Osteoblast (primary cell): ENCODE measurements around the gene HOXD12. TPM values are rescaled to one million over a fixed set of nuclear protein-coding genes. Genes with fewer than 3 reads are reported as not detected.

Experiments used
- DNase-seq: peaks from one replicate; pipeline ENCODE4 v3.0.0; 2011; ENCODE audit warnings: low spot score, mixed read lengths; ENCODE audit not compliant: insufficient read length; ENCODE audit errors: missing footprints
- H2AFZ ChIP-seq: 2 replicates; pipeline ENCODE4 v1.6.0; 2011; ENCODE audit warnings: mild to moderate bottlenecking, low read length
- H3K27ac ChIP-seq: 2 replicates; pipeline ENCODE4 v1.5.1; 2011; ENCODE audit warnings: mild to moderate bottlenecking, low read depth, low read length, moderate library complexity
- H3K27me3 ChIP-seq: 2 replicates; pipeline ENCODE4 v1.6.0; 2012; ENCODE audit warnings: mild to moderate bottlenecking, control low read depth, inconsistent platforms, low read length, moderate library complexity; ENCODE audit not compliant: insufficient read depth
- H3K36me3 ChIP-seq: 2 replicates; pipeline ENCODE4 v1.5.1; 2011; ENCODE audit warnings: mild to moderate bottlenecking, low read length, control low read depth, moderate library complexity; ENCODE audit not compliant: insufficient read depth
- H3K4me1 ChIP-seq: 2 replicates; pipeline ENCODE4 v1.5.1; 2011; ENCODE audit warnings: mild to moderate bottlenecking, low read length, control low read depth, moderate library complexity; ENCODE audit not compliant: insufficient read depth
- H3K4me2 ChIP-seq: 2 replicates; pipeline ENCODE4 v1.6.0; 2011; ENCODE audit warnings: mild to moderate bottlenecking, low read length; ENCODE audit not compliant: insufficient read depth
- H3K4me3 ChIP-seq: fragments of 200-600 bp; sonication (generic); 3 replicates; pipeline ENCODE4 v1.5.1; 2012; ENCODE audit warnings: mild to moderate bottlenecking, low read length, inconsistent platforms; ENCODE audit not compliant: insufficient read depth
- H3K79me2 ChIP-seq: 2 replicates; pipeline ENCODE4 v1.6.0; 2012; ENCODE audit warnings: mild to moderate bottlenecking, low read length, control low read depth, inconsistent platforms; ENCODE audit not compliant: insufficient read depth
- H3K9me3 ChIP-seq: 2 replicates; pipeline ENCODE4 v1.5.1; 2011; ENCODE audit warnings: low read depth, low read length, control low read depth
- H4K20me1 ChIP-seq: 2 replicates; pipeline ENCODE4 v1.6.0; 2012; ENCODE audit warnings: mild to moderate bottlenecking, low read length, control low read depth; ENCODE audit not compliant: insufficient read depth
- total RNA-seq: library from RNA; depleted of rRNA; stranded (reverse); fragments of >200 nt; gene quantifications from 2 replicates; pipeline ENCODE4 v1.2.3, GENCODE V29; 2012
- TF ChIP-seq, protein P1 (sequence below): IDR thresholded peaks from 2 replicates; pipeline ENCODE4 v1.5.1; 2011; ENCODE audit warnings: mild to moderate bottlenecking, low read depth, low read length, moderate library complexity; ENCODE audit errors: extremely low read depth

HOXD12 gene
- total RNA-seq, 1 donor = not detected

- H4K20me1 ChIP-seq = no peaks in the 10 kb centered on the region
- H3K4me2 ChIP-seq = peak within 1 kb of the TSS; percentile 94
- H3K4me3 ChIP-seq = peak within 1 kb of the TSS; percentile 78
- H2AFZ ChIP-seq = peak within 1 kb of the TSS; percentile 90
- H3K9me3 ChIP-seq = no peaks in the 10 kb centered on the region
- peaks cover 3% of the 10 kb centered on the region for H3K27me3 ChIP-seq
- H3K79me2 ChIP-seq = no peaks in the 10 kb centered on the region
- peak; percentile 97 for DNase-seq
- peaks cover 20% of the 10 kb centered on the region for H3K4me1 ChIP-seq
- TF ChIP-seq, protein P1, sequence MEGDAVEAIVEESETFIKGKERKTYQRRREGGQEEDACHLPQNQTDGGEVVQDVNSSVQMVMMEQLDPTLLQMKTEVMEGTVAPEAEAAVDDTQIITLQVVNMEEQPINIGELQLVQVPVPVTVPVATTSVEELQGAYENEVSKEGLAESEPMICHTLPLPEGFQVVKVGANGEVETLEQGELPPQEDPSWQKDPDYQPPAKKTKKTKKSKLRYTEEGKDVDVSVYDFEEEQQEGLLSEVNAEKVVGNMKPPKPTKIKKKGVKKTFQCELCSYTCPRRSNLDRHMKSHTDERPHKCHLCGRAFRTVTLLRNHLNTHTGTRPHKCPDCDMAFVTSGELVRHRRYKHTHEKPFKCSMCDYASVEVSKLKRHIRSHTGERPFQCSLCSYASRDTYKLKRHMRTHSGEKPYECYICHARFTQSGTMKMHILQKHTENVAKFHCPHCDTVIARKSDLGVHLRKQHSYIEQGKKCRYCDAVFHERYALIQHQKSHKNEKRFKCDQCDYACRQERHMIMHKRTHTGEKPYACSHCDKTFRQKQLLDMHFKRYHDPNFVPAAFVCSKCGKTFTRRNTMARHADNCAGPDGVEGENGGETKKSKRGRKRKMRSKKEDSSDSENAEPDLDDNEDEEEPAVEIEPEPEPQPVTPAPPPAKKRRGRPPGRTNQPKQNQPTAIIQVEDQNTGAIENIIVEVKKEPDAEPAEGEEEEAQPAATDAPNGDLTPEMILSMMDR = no peak
- H3K36me3 ChIP-seq = peaks cover 5% of the 10 kb centered on the region
- peak within 1 kb of the TSS; percentile 58 for H3K27ac ChIP-seq
Measured at GRCh38 chr2:176128982-176129796, 29.6 kb downstream of the HOXD12 start, which contains the start of gene HOXD8. Gene HOXD8, plus strand, starts transcription at chr2:176129705. Its CDS starts 662 bp downstream, at chr2:176130367.

DNA sequence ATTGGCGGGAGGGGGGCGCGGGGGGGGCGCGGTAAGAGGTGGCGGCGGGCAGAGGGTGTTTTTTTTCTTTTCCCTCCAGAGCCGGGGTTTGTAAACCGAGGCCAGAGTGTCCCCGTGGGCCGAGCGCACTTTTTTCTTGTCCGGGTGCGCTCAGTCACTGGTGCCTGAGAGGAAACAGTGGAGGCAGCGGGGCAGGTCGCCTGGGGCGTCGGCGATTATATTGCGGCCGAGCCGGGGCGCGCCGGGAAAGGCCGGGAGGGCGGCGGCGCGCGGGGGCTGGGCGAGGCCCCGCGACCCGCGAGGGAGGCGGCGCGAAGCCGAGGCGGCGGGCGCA lies 30.2 kb downstream of the HOXD12 start:
- peak overlapping the region; percentile 78 for H3K4me3 ChIP-seq
- H3K36me3 ChIP-seq = peaks cover 5% of the 10 kb centered on the region
- no peak overlapping the region for H2AFZ ChIP-seq
- TF ChIP-seq, protein P1 = no peak
- DNase-seq = peak; percentile 91
- no peaks in the 10 kb centered on the region for H3K27me3 ChIP-seq
- H3K27ac ChIP-seq = peak overlapping the region; percentile 56
- H4K20me1 ChIP-seq = no peaks in the 10 kb centered on the region
- no peaks in the 10 kb centered on the region for H3K79me2 ChIP-seq
- peaks cover 20% of the 10 kb centered on the region for H3K4me1 ChIP-seq
- H3K9me3 ChIP-seq = no peaks in the 10 kb centered on the region
- H3K4me2 ChIP-seq = peak overlapping the region; percentile 94

DNA sequence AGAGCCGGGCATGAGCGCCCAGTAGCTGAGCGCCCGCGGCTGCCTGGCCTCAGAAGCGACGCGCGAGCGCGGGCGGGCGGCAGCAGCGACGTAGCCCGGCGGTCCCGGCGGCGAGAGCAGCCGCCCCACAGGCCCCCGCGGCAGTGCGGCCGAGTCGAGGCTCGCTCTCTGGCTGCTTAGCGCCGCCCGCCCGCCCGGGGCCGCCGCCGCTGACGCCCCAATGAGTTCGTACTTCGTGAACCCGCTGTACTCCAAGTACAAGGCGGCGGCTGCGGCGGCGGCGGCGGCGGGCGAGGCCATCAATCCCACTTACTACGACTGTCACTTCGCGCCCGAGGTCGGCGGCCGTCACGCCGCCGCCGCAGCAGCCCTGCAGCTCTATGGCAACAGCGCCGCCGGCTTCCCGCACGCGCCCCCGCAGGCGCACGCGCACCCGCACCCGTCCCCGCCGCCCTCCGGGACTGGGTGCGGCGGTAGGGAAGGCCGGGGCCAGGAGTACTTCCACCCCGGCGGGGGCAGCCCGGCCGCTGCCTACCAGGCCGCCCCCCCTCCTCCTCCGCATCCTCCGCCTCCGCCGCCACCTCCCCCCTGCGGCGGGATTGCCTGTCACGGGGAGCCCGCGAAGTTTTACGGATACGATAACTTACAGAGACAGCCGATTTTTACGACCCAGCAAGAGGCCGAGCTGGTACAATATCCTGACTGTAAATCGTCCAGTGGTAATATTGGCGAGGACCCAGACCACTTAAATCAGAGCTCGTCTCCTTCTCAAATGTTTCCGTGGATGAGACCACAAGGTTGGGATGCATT lies 30.8 kb downstream of the HOXD12 start:
- Histone ChIP-seq H4K20me1 (no peaks in the 10 kb centered on the region), H3K9me3 (no peaks in the 10 kb centered on the region), H3K79me2 (no peaks in the 10 kb centered on the region), H3K27me3 (no peaks in the 10 kb centered on the region), H3K4me2 (peak overlapping the region; percentile 94), H3K4me3 (peak overlapping the region; percentile 78), H2AFZ (peak overlapping the region; percentile 86), H3K27ac (peak overlapping the region; percentile 56), H3K4me1 (peaks cover 25% of the 10 kb centered on the region), H3K36me3 (peaks cover 5% of the 10 kb centered on the region)
- TF ChIP-seq, protein P1 = no peak
- DNase-seq = peak; percentile 96
